ENCODE measurements around the gene UNKL.

GRCh38 chr16:1342526-1343427 lies 71.7 kb downstream of the UNKL start:
- no peak for TF ChIP-seq CTCF (IDR thresholded peaks at IDR 0.05)
- no peak for TF ChIP-seq POLR2A (IDR thresholded peaks at IDR 0.05)
- no peak for TF ChIP-seq EP300 (IDR thresholded peaks at IDR 0.05; ENCODE audit: low read depth)
